Gastrocnemius medialis (tissue), 4 donors: Measurements from ENCODE around the gene KLHL42. TPM values are rescaled to one million over a fixed set of nuclear protein-coding genes. Genes with fewer than 3 reads are reported as not detected.

ENCODE experiments used
- ATAC-seq, 2 donors: fragments of 150-250 bp; one replicate each; pipeline ENCODE4 v1.9.1; 2016
- DNase-seq, 2 donors: peaks; one replicate each; pipeline ENCODE4 v3.0.0-alpha.2; 2019
- H3K27ac ChIP-seq, 4 donors: fragments of 200-600 bp; sonication (generic); 1 replicate in 1 of 4; 2 replicates in 3 of 4; pipeline ENCODE4 v1.5.1; 2016 to 2018; ENCODE audit warnings: mild to moderate bottlenecking in 2 of 4, moderate library complexity in 1 of 4
- H3K27me3 ChIP-seq, 3 donors: fragments of 200-600 bp; sonication (generic) in 2 of 3; 1 replicate in 1 of 3; 2 replicates in 2 of 3; pipeline versions ENCODE4 v1.5.1 to v1.6.0; 2016 to 2019; ENCODE audit warnings: mild to moderate bottlenecking in 1 of 3, moderate library complexity in 1 of 3
- H3K36me3 ChIP-seq, 2 donors: fragments of 200-600 bp; sonication (generic) in 1 of 2; one replicate each; pipeline ENCODE4 v1.5.1; 2017 to 2018
- H3K4me1 ChIP-seq, 2 donors: fragments of 200-600 bp; sonication (generic) in 1 of 2; one replicate each; pipeline ENCODE4 v1.5.1; 2016 to 2017; ENCODE audit warnings: mild to moderate bottlenecking in 2 of 2
- H3K4me3 ChIP-seq, 4 donors: fragments of 200-600 bp; sonication (generic) in 3 of 4; 1 replicate in 1 of 4; 2 replicates in 3 of 4; pipeline ENCODE4 v1.5.1; 2016 to 2019; ENCODE audit warnings: mild to moderate bottlenecking in 2 of 4
- H3K9me3 ChIP-seq, 3 donors: fragments of 200-600 bp; sonication (generic) in 2 of 3; 1 replicate in 1 of 3; 2 replicates in 2 of 3; pipeline ENCODE4 v1.5.1; 2016 to 2019
- CTCF ChIP-seq, 5 experiments: fragments of 450-650 bp in 3 of 5; fragments of 200-600 bp in 2 of 5; sonication (generic) in 2 of 5; IDR thresholded peaks in 4 of 5; conservative IDR thresholded peaks in 1 of 5; 1 replicate in 4 of 5; 2 replicates in 1 of 5; pipeline ENCODE4 v1.5.1; 2016 to 2019; ENCODE audit warnings: antibody characterized with exemption in 5 of 5, mild to moderate bottlenecking in 3 of 5, moderate library complexity in 3 of 5
- POLR2A ChIP-seq, 2 donors: fragments of 450-650 bp; IDR thresholded peaks; one replicate each; pipeline ENCODE4 v1.6.1; 2017; ENCODE audit warnings: antibody characterized with exemption in 2 of 2, mild to moderate bottlenecking in 2 of 2, moderate library complexity in 2 of 2
- in situ Hi-C, 4 donors: fragments of 200-750 bp; cut with MboI; loops; one replicate each; pipeline versions ENCODE4 v1.15.0 to v1.8.0; 2017; ENCODE audit warnings: low sequenced_read_pairs in 4 of 4
- intact Hi-C: fragments of 100-400 bp; cut with DNase I; formaldehyde crosslinking; loops from one replicate; pipeline ENCODE4 v1.15.1; 2023; ENCODE audit warnings: low total_unique reads
- total RNA-seq, 4 donors: library from RNA; depleted of rRNA; stranded (reverse); fragments of >200 nt; gene quantifications; one replicate each; pipeline versions ENCODE4 v1.1.0 to v1.2.3, GENCODE V29; 2016

Gene KLHL42
- total RNA-seq, 4 donors from 2014 or later: 3.4 to 6.2 (median 4.4) TPM

- DNase-seq (no peak), ATAC-seq (peak in 1 of 2 donors; percentile 17)
- Histone ChIP-seq H3K27ac (no peak overlapping the region), H3K4me1 (no peaks in the 10 kb centered on the region), H3K9me3 (no peaks in the 10 kb centered on the region), H3K27me3 (no peaks in the 10 kb centered on the region), H3K4me3 (no peak overlapping the region), H3K36me3 (no peaks in the 10 kb centered on the region)
- TF ChIP-seq POLR2A (IDR thresholded peaks at IDR 0.05): no peak
- TF ChIP-seq CTCF (IDR thresholded peaks at IDR 0.05 in 4 of 5, conservative IDR thresholded peaks at IDR 0.05 in 1 of 5): no peak
- in situ Hi-C loops: no loop called here
- intact Hi-C loops: no loop called here
These were observed 38.4 kb downstream of the KLHL42 start for GRCh38 chr12:27818401-27818918.

DNA sequence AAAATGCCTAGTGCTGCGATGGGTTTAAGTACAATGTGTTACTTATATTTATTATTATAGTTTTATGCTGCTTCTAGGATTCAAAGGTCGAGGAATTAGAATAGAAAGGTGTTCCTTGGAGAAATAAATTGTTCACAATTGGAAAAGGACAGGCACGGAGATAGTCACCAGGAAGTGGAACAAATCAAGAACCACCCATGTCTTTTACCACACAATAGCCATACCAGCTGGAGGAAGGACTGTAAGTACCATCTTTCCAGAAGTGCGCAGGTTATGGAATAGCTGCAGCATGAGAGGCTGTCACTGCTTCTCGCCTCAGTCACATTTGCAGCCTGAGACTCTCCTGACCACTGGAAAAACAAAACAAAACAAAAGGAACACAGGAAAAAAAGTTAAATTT lies 40.5 kb downstream of the KLHL42 start:
- DNase-seq (no peak), ATAC-seq (no peak)
- Histone ChIP-seq H3K4me1 (no peaks in the 10 kb centered on the region), H3K27me3 (no peaks in the 10 kb centered on the region), H3K27ac (no peak overlapping the region), H3K9me3 (no peaks in the 10 kb centered on the region), H3K36me3 (no peaks in the 10 kb centered on the region), H3K4me3 (no peak overlapping the region)
- in situ Hi-C loops (no loop called here), intact Hi-C loops (loop anchor here (2.0 to 5.0 kb wide), 3 partner anchors 40 to 122 kb away; partner anchors contain the start of genes KLHL42 and MANSC4)
- no peak for TF ChIP-seq CTCF (IDR thresholded peaks at IDR 0.05 in 4 of 5, conservative IDR thresholded peaks at IDR 0.05 in 1 of 5)
- no peak for TF ChIP-seq POLR2A (IDR thresholded peaks at IDR 0.05)

DNA sequence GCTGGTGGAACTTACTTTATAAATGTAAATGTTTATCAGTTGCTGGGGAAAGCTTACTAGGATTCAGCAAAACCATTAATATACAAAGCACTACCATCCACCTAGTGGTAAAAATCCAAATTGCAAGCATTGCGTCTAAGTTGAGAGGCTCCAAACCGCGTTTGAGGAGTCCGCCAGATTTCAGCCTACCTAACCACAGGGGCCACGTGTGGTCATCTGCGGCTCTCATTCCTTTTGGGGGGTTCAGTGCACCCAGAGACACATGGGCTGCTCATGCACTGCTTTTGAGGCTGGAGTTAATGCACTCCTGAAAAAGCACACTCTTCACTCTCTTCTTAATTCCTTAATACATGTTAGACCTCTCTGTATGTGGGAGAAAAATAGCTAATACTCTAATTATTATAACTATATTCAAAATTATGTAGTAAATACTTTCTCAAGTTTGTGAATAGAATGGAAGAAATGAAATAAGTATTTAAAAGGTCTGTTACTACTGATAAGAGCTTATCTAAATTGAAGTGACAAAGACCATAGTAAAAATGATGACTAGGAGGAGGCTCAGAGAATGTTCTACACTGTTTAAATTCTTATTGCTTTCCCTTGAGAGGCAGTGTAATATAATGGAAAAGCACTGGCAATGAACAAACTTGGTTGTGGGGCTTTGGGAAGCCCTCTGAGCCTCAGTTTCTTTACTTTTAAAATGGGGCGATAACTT lies 41.4 kb downstream of the KLHL42 start:
- TF ChIP-seq POLR2A (IDR thresholded peaks at IDR 0.05) (no peak), CTCF (IDR thresholded peaks at IDR 0.05 in 4 of 5, conservative IDR thresholded peaks at IDR 0.05 in 1 of 5) (peak; percentile 53 to 77 (median 59))
- in situ Hi-C loops: no loop called here
- ATAC-seq (peak; percentile 73 to 77), DNase-seq (peak in 1 of 2 donors; percentile 12)
- Histone ChIP-seq H3K4me3 (no peak overlapping the region), H3K27ac (no peak overlapping the region), H3K4me1 (no peaks in the 10 kb centered on the region), H3K36me3 (no peaks in the 10 kb centered on the region), H3K27me3 (no peaks in the 10 kb centered on the region), H3K9me3 (no peaks in the 10 kb centered on the region)
- intact Hi-C loops: loop anchor here (2.0 to 5.0 kb wide), 3 partner anchors 41 to 121 kb away; partner anchors contain the start of genes KLHL42 and MANSC4

- Histone ChIP-seq H3K27me3 (no peaks in the 10 kb centered on the region), H3K9me3 (no peaks in the 10 kb centered on the region), H3K36me3 (no peaks in the 10 kb centered on the region), H3K4me1 (no peaks in the 10 kb centered on the region), H3K4me3 (no peak overlapping the region), H3K27ac (no peak overlapping the region)
- intact Hi-C loops: loop anchor here (5.0 kb wide), 2 partner anchors 90 to 120 kb away; no protein-coding TSS in a partner anchor
- ATAC-seq (no peak), DNase-seq (no peak)
- TF ChIP-seq CTCF (IDR thresholded peaks at IDR 0.05 in 4 of 5, conservative IDR thresholded peaks at IDR 0.05 in 1 of 5) (no peak), POLR2A (IDR thresholded peaks at IDR 0.05) (no peak)
- in situ Hi-C loops: no loop called here
These were observed 42.2 kb downstream of the KLHL42 start for GRCh38 chr12:27822076-27822712.
